ENCODE data around the gene POLR1C.

GRCh38 chr6:43508481-43509141 is 8.3 kb upstream of the POLR1C start:
- TF ChIP-seq CTCF (conservative IDR thresholded peaks at IDR 0.05), result no peak
- no peak for TF ChIP-seq EZH2 (IDR thresholded peaks at IDR 0.05; ENCODE audit: low read depth)
